ENCODE data around the gene NOTCH4.

GRCh38 chr6:32215617-32216016, 8.2 kb downstream of the NOTCH4 start:
- no peak for TF ChIP-seq ZNF274 (IDR thresholded peaks at IDR 0.05; ENCODE audit: low read depth, low read length)
- no peak for TF ChIP-seq YY1 (IDR thresholded peaks at IDR 0.05; ENCODE audit: insufficient read depth, insufficient read length)
